Measurements from ENCODE around the gene OR8G5. TPM values are rescaled to one million over a fixed set of nuclear protein-coding genes. Genes with fewer than 3 reads are reported as not detected.
"Not testable (repeated sequence)": the region's sequence is repeated elsewhere in the genome, so short reads cannot be mapped to it uniquely, and the experiment has no call there.

The OR8G5 gene
- total RNA-seq, 4 donors from 2014 or later: not detected

- Histone ChIP-seq H3K27ac (no peak overlapping the region), H3K36me3 (no peaks in the 10 kb centered on the region), H3K27me3 (no peaks in the 10 kb centered on the region), H3K4me1 (no peaks in the 10 kb centered on the region), H3K9me3 (no peaks in the 10 kb centered on the region), H3K4me3 (no peak overlapping the region)
- TF ChIP-seq, protein P1, sequence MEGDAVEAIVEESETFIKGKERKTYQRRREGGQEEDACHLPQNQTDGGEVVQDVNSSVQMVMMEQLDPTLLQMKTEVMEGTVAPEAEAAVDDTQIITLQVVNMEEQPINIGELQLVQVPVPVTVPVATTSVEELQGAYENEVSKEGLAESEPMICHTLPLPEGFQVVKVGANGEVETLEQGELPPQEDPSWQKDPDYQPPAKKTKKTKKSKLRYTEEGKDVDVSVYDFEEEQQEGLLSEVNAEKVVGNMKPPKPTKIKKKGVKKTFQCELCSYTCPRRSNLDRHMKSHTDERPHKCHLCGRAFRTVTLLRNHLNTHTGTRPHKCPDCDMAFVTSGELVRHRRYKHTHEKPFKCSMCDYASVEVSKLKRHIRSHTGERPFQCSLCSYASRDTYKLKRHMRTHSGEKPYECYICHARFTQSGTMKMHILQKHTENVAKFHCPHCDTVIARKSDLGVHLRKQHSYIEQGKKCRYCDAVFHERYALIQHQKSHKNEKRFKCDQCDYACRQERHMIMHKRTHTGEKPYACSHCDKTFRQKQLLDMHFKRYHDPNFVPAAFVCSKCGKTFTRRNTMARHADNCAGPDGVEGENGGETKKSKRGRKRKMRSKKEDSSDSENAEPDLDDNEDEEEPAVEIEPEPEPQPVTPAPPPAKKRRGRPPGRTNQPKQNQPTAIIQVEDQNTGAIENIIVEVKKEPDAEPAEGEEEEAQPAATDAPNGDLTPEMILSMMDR (IDR thresholded peaks at IDR 0.05): no peak
- TF ChIP-seq POLR2AphosphoS5 (IDR thresholded peaks at IDR 0.05): no peak
- TF ChIP-seq EP300 (IDR thresholded peaks at IDR 0.05): no peak
- TF ChIP-seq POLR2A (IDR thresholded peaks at IDR 0.05): no peak
- 76% methylated on average over 5 of the region's 5 CpGs; no CpG with 5 or more reads in 1 of the 2 donors for WGBS, 2 donors (ENCODE audit: low coverage in 1 of 2)
- no peak for ATAC-seq
Measured at GRCh38 chr11:124238512-124238911, 17.7 kb upstream of the OR8G5 start.

- Histone ChIP-seq H3K4me1 (no peaks in the 10 kb centered on the region), H3K27ac (no peak within 1 kb of the TSS), H3K36me3 (no peaks in the 10 kb centered on the region), H3K9me3 (no peaks in the 10 kb centered on the region), H3K27me3 (no peaks in the 10 kb centered on the region), H3K4me3 (no peak within 1 kb of the TSS)
- ATAC-seq: no peak
- TF ChIP-seq EP300 (IDR thresholded peaks at IDR 0.05) (no peak), POLR2AphosphoS5 (IDR thresholded peaks at IDR 0.05) (no peak), POLR2A (IDR thresholded peaks at IDR 0.05) (no peak)
- TF ChIP-seq, protein P1 (IDR thresholded peaks at IDR 0.05): no peak
- 58 to 63% methylated on average over 2 to 3 of the region's 3 CpGs for WGBS, 2 donors (ENCODE audit: low coverage in 1 of 2)
Measured at GRCh38 chr11:124240621-124241397, 15.4 kb upstream of the OR8G5 start, which contains the start of gene OR8G1. Gene OR8G1 (plus strand): TSS chr11:124241095. CDS start chr11:124249676, 8,581 bp downstream.

DNA sequence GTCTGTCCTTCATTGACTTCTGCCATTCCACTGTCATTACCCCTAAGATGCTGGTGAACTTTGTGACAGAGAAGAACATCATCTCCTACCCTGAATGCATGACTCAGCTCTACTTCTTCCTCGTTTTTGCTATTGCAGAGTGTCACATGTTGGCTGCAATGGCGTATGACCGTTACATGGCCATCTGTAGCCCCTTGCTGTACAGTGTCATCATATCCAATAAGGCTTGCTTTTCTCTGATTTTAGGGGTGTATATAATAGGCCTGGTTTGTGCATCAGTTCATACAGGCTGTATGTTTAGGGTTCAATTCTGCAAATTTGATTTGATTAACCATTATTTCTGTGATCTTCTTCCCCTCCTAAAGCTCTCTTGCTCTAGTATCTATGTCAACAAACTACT, 6.3 kb upstream of the OR8G5 start:
- H3K27ac ChIP-seq, H3K9me3 ChIP-seq, H3K4me1 ChIP-seq, H3K27me3 ChIP-seq, H3K36me3 ChIP-seq, H3K4me3 ChIP-seq, ATAC-seq: not testable (repeated sequence)
- 68% methylated on average over 3 of the region's 3 CpGs; no CpG with 5 or more reads in 1 of the 2 donors for WGBS, 2 donors (ENCODE audit: low coverage in 1 of 2)

- not testable (repeated sequence) for ATAC-seq, H3K27ac ChIP-seq, H3K4me3 ChIP-seq, H3K27me3 ChIP-seq, H3K9me3 ChIP-seq, H3K4me1 ChIP-seq, H3K36me3 ChIP-seq
- WGBS, 2 donors (ENCODE audit: low coverage in 1 of 2): 56 to 85% methylated on average over 4 of the region's 4 CpGs
Measured at GRCh38 chr11:124265041-124265440, 8.9 kb downstream of the OR8G5 start.

DNA sequence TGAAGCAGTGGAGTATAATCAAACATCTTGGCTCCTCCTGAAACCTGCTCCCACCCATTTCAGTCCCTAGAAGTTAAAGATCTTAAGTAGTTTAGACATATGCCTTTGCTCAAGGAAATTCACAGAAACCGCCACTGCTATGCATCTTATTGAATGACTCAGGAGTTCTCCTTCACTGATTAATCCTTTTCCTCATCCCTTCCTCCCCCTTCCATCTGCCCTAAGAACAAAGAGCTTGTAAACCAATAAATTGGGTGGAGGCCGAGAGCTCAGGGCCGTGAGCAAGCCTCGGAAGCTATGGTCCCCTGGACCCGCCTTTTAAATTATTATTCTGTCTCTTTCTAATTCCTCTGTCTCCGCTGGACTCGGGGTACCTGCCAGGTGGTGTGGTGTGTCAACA, 14.7 kb downstream of the OR8G5 start:
- not testable (repeated sequence) for H3K4me1 ChIP-seq, H3K36me3 ChIP-seq, H3K4me3 ChIP-seq, H3K9me3 ChIP-seq, ATAC-seq, H3K27ac ChIP-seq, H3K27me3 ChIP-seq
- WGBS, 2 donors (ENCODE audit: low coverage in 1 of 2): 40 to 50% methylated on average over 1 to 6 of the region's 7 CpGs

DNA sequence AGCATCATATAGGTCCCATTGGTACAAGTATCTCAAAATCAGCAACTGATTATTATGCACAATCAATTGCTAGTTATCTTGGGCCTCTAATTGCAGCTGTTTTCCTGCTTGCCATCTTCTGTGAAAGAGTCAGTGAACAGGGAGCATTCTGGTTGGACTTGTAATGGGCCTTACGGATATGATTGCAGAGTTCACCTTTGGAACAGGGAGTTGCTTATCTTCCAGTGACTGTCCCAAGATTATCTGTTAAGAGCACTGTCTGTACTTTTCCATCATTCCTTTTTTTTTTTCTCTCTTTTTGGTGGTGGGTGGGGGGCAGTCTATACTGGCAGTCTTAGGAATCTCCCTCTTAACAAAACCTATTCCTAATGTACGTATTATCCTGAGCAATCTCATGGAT, 17.8 kb downstream of the OR8G5 start:
- Histone ChIP-seq H3K27ac (no peak overlapping the region), H3K4me3 (no peak overlapping the region), H3K4me1 (no peaks in the 10 kb centered on the region), H3K36me3 (no peaks in the 10 kb centered on the region), H3K9me3 (no peaks in the 10 kb centered on the region), H3K27me3 (no peaks in the 10 kb centered on the region)
- TF ChIP-seq EP300 (IDR thresholded peaks at IDR 0.05): no peak
- WGBS, 2 donors (ENCODE audit: low coverage in 1 of 2): 95 to 100% methylated on average over 1 to 2 of the region's 2 CpGs
- ATAC-seq: no peak

GRCh38 chr11:124276081-124276480, 19.9 kb downstream of the OR8G5 start:
- Histone ChIP-seq H3K27ac (no peak overlapping the region), H3K9me3 (no peaks in the 10 kb centered on the region), H3K4me3 (no peak overlapping the region), H3K4me1 (no peaks in the 10 kb centered on the region), H3K36me3 (no peaks in the 10 kb centered on the region), H3K27me3 (no peaks in the 10 kb centered on the region)
- WGBS, 2 donors (ENCODE audit: low coverage in 1 of 2): 24 to 67% methylated on average over 1 of the region's 1 CpG
- TF ChIP-seq POLR2A (IDR thresholded peaks at IDR 0.05) (no peak), EP300 (IDR thresholded peaks at IDR 0.05) (no peak), POLR2AphosphoS5 (IDR thresholded peaks at IDR 0.05) (no peak)
- TF ChIP-seq, protein P1 (IDR thresholded peaks at IDR 0.05): no peak
- ATAC-seq: no peak
